Coronary artery (tissue), 2 donors: ENCODE measurements around the gene KCTD5.

Experiments
- DNase-seq: peaks from one replicate; pipeline ENCODE4 v3.0.0-alpha.2; 2017; ENCODE audit warnings: low spot score
- H3K27ac ChIP-seq, 2 donors: fragments of 200-600 bp; sonication (generic); one replicate each; pipeline ENCODE4 v1.5.1; 2016 to 2019
- H3K4me3 ChIP-seq: fragments of 200-600 bp; sonication (generic); 2 replicates; pipeline ENCODE4 v1.5.1; 2016; ENCODE audit warnings: mild to moderate bottlenecking, moderate library complexity
- CTCF ChIP-seq: fragments of 200-600 bp; sonication (generic); IDR thresholded peaks from one replicate; pipeline ENCODE4 v1.5.1; 2019; ENCODE audit warnings: antibody characterized with exemption

KCTD5 gene

GRCh38 chr16:2737238-2737605 lies 54.9 kb downstream of the KCTD5 start:
- H3K27ac ChIP-seq: no peak overlapping the region
- TF ChIP-seq CTCF: no peak
- no peak overlapping the region for H3K4me3 ChIP-seq
- no peak for DNase-seq

- Histone ChIP-seq H3K4me3 (no peak overlapping the region), H3K27ac (no peak overlapping the region)
- TF ChIP-seq CTCF: no peak
- DNase-seq: no peak
Measured at GRCh38 chr16:2737895-2738418, 55.6 kb downstream of the KCTD5 start.

- TF ChIP-seq CTCF: no peak
- Histone ChIP-seq H3K4me3 (no peak overlapping the region), H3K27ac (no peak overlapping the region)
- DNase-seq: no peak
Measured at GRCh38 chr16:2738615-2739014, 56.3 kb downstream of the KCTD5 start.

- Histone ChIP-seq H3K4me3 (no peak overlapping the region), H3K27ac (no peak overlapping the region)
- DNase-seq: no peak
- no peak for TF ChIP-seq CTCF
Measured at GRCh38 chr16:2739625-2740430, 57.5 kb downstream of the KCTD5 start.

GRCh38 chr16:2740476-2740875 lies 58.2 kb downstream of the KCTD5 start:
- DNase-seq: no peak

GRCh38 chr16:2741168-2741567 lies 58.8 kb downstream of the KCTD5 start:
- Histone ChIP-seq H3K4me3 (no peak overlapping the region), H3K27ac (no peak overlapping the region)
- TF ChIP-seq CTCF: no peak
- no peak for DNase-seq

More at GRCh38 chr16:2740476-2740875, 58.2 kb downstream of the KCTD5 start:
- Histone ChIP-seq H3K4me3 (no peak overlapping the region), H3K27ac (no peak overlapping the region)
- no peak for TF ChIP-seq CTCF

- DNase-seq: no peak
- no peak for TF ChIP-seq CTCF
- no peak overlapping the region for H3K4me3 ChIP-seq
- no peak overlapping the region for H3K27ac ChIP-seq
Measured at GRCh38 chr16:2742323-2743006, 60.1 kb downstream of the KCTD5 start.
